GM13976 (cell line): ENCODE data around the gene TTLL11.
"Not testable (repeated sequence)": the region's sequence is repeated elsewhere in the genome, so short reads cannot be mapped to it uniquely, and the experiment has no call there.

Source experiments
- DNase-seq: peaks from one replicate; pipeline ENCODE4 v3.0.0; 2012; ENCODE audit warnings: low spot score
- in situ Hi-C: fragments of 300-500 bp; cut with MboI; formaldehyde crosslinking; loops from one replicate; pipeline ENCODE4 v1.12.0; 2022; ENCODE audit warnings: low sequenced_read_pairs, mixed read lengths, inconsistent platforms; ENCODE audit not compliant: unreplicated experiment
- TF ChIP-seq, protein P1 (sequence below): IDR thresholded peaks from 2 replicates; pipeline ENCODE4 v1.5.1; 2012; ENCODE audit warnings: borderline replicate concordance, mild to moderate bottlenecking; ENCODE audit not compliant: insufficient read depth; ENCODE audit errors: extremely low read depth, missing control alignments, control extremely low read depth

The TTLL11 gene

GRCh38 chr9:121802753-121803152, 290.4 kb downstream of the TTLL11 start:
- TF ChIP-seq, protein P1, sequence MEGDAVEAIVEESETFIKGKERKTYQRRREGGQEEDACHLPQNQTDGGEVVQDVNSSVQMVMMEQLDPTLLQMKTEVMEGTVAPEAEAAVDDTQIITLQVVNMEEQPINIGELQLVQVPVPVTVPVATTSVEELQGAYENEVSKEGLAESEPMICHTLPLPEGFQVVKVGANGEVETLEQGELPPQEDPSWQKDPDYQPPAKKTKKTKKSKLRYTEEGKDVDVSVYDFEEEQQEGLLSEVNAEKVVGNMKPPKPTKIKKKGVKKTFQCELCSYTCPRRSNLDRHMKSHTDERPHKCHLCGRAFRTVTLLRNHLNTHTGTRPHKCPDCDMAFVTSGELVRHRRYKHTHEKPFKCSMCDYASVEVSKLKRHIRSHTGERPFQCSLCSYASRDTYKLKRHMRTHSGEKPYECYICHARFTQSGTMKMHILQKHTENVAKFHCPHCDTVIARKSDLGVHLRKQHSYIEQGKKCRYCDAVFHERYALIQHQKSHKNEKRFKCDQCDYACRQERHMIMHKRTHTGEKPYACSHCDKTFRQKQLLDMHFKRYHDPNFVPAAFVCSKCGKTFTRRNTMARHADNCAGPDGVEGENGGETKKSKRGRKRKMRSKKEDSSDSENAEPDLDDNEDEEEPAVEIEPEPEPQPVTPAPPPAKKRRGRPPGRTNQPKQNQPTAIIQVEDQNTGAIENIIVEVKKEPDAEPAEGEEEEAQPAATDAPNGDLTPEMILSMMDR, result no peak
- in situ Hi-C loops, result no loop called here

GRCh38 chr9:121801579-121801978, 291.5 kb downstream of the TTLL11 start:
- in situ Hi-C loops, result no loop called here
- TF ChIP-seq, protein P1, result no peak
- no peak for DNase-seq

More at GRCh38 chr9:121802753-121803152, 290.4 kb downstream of the TTLL11 start:
- no peak for DNase-seq

DNA sequence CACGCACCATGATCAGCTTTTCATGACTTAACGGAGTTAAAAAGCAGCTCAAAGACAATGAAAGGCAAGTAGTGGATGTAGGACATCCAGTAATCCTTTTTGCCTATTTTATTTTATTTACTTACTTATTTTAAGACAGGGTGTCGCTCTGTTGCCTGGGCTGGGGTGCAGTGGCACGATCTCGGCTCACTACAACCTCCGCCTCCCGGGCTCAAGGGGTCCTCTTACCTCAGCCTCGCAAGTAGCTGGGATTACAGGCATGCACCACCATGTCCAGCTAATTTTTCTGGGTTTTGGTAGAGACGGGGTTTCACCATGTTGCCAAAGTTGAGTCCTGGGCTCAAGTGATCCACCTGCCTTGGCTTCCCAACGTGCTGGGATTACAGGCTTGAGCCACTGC, 292.7 kb downstream of the TTLL11 start:
- in situ Hi-C loops, result no loop called here
- TF ChIP-seq, protein P1, result no peak

GRCh38 chr9:121798941-121799340, 294.2 kb downstream of the TTLL11 start:
- TF ChIP-seq, protein P1, result no peak
- no peak for DNase-seq
- in situ Hi-C loops, result no loop called here

More for the DNA sequence above, 292.7 kb downstream of the TTLL11 start:
- no peak for DNase-seq

GRCh38 chr9:121797081-121797480, 296.0 kb downstream of the TTLL11 start:
- DNase-seq, result no peak
- TF ChIP-seq, protein P1, result no peak
- in situ Hi-C loops, result no loop called here

- in situ Hi-C loops, DNase-seq: not testable (repeated sequence)
Observed at GRCh38 chr9:121794334-121794733, 298.8 kb downstream of the TTLL11 start.

GRCh38 chr9:121792476-121792875, 300.6 kb downstream of the TTLL11 start:
- in situ Hi-C loops, DNase-seq: not testable (repeated sequence)

- DNase-seq, result no peak
- in situ Hi-C loops, result no loop called here
- TF ChIP-seq, protein P1, result no peak
Observed at GRCh38 chr9:121790841-121791240, 302.3 kb downstream of the TTLL11 start.
